NCI-H526 (cell line): ENCODE results near the gene BABAM2.

Experiments used
- DNase-seq, 2 experiments: peaks; one replicate each; lab custom pipeline; 2025; lab: John Stamatoyannopoulos, UW

Gene BABAM2

GRCh38 chr2:28030600-28030999 lies 140.1 kb downstream of the BABAM2 start:
- no peak for DNase-seq

DNA sequence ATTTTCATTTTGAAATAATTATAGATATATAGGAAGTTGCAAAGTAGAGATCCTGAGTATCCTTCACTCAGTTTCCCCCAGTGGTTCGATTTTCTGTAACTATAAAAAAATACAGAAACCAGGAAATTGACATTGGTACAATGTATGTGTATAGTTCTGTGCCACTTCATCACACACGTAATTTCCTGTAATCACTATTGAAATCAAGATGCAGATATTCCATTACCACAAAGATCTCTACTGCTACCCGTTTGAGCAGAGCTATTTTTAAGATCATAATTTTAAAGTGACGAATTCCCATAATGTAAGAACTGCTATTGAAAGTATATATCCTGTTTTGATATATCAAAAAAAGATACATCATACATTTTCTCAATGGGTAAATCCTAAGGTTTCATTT lies 142.3 kb downstream of the BABAM2 start:
- DNase-seq: no peak

- DNase-seq: no peak
Observed at GRCh38 chr2:28034696-28035095, 144.2 kb downstream of the BABAM2 start.

- peak in 1 of 2 experiments; percentile 8 for DNase-seq
Observed at GRCh38 chr2:28035163-28035690, 144.7 kb downstream of the BABAM2 start.

DNA sequence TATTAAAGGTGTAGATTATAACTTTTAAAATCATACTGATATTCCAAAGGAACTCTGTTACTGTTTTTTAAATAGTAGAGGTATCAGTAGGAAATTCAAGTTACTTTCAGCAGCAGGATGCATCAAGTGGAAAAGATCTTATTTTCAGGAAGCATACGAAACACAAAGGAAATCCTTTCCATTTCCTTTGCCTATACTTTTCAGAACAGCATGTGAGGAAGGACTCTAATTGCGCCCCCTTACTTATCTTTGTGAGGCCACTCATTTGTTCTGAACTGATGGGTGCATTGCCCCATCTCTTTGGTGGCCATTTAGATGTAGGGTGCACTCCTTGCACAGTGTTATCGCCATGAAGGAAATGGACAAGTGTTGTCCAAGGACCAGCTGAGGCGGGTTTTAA lies 145.3 kb downstream of the BABAM2 start:
- DNase-seq: no peak

- no peak for DNase-seq
Observed at GRCh38 chr2:28036307-28036706, 145.8 kb downstream of the BABAM2 start.

GRCh38 chr2:28038722-28039121 lies 148.2 kb downstream of the BABAM2 start:
- DNase-seq: no peak

DNA sequence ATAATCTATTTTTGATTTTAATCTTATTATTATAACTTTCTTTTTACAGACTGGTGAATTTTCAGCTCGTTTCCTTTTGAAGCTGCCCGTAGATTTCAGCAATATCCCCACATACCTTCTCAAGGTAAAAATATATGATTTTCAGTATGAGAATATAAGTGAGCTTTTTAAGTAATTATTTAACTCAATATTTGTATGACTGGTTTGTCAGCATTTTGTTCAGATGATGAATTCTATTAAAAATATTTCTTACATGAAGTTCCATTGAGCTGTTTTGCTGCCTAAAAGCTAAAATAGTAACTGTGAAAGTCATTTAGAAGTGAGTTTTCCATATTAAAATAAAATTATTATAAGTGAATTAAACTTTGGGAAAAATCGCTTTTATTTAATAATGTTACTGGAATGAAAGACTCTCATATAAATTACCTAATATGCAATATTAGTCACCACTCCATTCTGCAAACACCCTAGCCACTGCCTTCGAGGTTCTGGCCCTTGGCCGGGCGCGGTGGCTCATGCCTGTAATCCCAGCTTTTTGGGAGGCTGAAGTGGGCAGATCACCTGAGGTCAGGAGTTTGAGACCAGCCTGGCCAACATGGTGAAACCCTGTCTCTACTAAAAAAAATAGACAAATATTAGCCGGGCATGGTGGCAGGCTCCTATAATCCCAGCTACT lies 155.3 kb downstream of the BABAM2 start:
- no peak for DNase-seq

DNA sequence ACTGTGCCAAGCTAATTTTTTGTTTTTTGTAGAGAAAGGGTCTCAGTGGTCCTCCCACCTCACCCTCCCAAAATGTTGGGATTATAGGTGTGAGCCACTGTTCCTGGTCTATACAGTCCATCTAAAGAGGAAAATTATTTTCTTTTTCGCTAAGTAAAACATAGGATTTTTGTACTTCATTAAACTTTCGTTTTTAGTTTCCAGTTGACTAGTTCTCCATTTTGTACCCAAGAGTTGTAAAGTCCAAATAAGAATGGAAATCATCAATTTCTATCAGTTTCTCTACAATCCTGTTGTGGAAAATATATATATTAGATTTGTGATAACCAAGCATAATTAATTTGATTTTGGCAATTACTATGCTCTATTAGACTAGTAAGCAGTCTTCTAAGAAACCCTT lies 156.4 kb downstream of the BABAM2 start:
- DNase-seq: no peak

- peak; percentile 62 to 64 for DNase-seq
Observed at GRCh38 chr2:28047681-28048080, 157.2 kb downstream of the BABAM2 start.

DNA sequence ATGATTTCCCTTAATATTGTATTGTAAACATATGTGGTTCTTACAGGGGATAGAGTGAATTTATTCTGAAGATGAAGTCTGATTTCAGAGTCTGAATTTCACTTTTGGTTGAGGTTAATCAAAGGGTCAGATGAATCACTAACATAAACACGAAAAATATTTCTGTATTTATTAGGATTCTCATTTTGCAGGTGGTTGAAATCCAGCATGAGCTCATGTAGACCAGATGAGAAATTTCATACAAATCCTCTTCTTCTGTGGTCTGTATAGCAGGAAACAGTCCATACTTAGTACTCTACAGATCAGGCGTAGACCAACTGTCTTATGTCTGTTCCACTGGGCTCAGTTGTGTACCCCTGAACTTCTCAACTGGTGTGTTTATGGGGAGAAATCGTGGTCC lies 157.8 kb downstream of the BABAM2 start:
- no peak for DNase-seq

- no peak for DNase-seq
Observed at GRCh38 chr2:28049416-28049815, 158.9 kb downstream of the BABAM2 start.

- no peak for DNase-seq
Observed at GRCh38 chr2:28049899-28050298, 159.4 kb downstream of the BABAM2 start.

DNA sequence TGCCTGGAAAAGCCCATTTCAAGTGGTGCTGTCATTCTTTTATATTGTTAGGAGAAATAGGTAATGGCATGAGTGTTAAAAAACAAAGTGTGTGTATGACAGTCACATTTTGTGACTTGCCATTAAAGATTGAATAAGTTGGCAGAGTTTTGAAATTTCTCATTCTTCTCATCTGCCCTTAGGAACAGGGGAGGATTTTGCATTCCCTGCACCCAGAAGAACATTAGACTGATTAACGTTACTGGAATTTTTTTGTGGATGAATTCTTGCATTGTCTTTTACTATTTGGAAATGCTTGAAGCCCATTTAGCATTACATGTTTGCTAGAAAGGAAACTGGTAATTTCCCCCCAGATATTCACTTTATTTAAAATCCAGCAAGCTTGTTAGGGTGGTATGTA lies 162.2 kb downstream of the BABAM2 start:
- DNase-seq: no peak

DNA sequence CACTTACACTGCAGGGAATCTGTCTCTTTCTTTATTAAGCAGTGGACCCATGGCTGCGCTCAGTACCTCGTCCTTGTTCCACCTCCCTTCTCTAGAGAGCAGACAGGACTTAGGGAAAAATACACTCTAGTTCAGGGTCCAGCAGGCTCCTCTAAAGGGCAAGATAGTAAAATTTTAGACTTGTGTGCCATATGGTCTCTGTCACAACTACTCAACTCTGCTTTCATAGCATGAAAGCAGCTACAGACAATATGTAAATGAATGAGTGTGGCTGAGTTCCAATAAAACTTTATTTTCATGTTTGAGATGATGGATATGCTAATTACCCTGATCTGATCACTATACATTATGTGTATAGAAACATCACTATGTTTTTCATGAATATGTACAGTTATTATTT lies 163.1 kb downstream of the BABAM2 start:
- DNase-seq: peak in 1 of 2 experiments; percentile 18

- no peak for DNase-seq
Observed at GRCh38 chr2:28054916-28055315, 164.4 kb downstream of the BABAM2 start.

DNA sequence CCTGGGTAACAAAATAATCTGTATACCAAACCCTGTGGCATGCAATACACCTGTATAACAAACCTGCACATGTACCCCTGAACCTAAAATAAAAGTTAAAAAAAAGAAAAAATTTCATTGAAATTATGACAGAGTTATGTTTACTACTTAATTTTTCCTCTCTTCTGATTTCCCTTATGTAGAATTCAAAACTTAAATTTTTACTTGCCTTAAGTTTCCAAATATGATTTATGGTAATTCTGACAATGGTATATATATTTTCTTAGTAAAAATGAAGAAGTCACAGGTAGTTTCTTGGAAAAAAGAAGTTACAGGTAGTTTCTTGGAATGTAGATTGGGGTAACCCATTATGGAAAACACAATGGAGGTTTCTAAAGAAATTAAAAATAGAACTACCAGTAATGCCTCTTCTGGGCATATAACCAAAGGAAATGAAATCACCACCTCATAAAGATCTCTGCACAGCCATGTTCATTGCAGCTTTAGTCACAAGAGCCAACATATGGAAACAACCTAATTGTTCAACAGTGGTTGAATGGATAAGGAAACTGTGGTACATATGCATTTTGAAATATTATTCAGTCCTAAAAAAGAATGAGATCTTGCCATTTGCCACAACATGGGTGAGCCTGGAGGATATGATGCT lies 164.9 kb downstream of the BABAM2 start:
- no peak for DNase-seq

DNA sequence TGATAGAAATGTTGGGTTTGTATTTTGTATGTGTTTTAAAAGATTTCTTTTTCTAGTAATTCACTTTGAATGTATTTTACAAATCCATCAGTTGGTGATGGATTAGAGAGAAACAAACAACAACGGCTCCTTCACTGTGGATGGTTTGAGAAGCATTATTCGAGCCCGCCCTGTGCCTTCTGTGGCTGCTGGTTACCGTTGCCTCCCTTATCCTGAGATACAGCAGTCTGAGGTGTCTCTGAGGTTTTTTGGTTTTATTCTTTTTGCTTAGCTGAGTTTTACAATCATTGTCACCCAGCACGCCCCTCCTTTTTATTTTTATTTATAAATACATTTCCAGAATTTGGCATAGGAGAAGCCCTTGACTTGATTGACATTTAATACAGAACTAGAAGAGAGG lies 168.3 kb downstream of the BABAM2 start:
- DNase-seq: no peak

- no peak for DNase-seq
Observed at GRCh38 chr2:28062867-28063266, 172.3 kb downstream of the BABAM2 start.

- no peak for DNase-seq
Observed at GRCh38 chr2:28063492-28063962, 173.0 kb downstream of the BABAM2 start.

GRCh38 chr2:28067602-28068001 lies 177.1 kb downstream of the BABAM2 start:
- no peak for DNase-seq

GRCh38 chr2:28068088-28068487 lies 177.6 kb downstream of the BABAM2 start:
- DNase-seq: no peak

GRCh38 chr2:28068527-28068926 lies 178.0 kb downstream of the BABAM2 start:
- no peak for DNase-seq

DNA sequence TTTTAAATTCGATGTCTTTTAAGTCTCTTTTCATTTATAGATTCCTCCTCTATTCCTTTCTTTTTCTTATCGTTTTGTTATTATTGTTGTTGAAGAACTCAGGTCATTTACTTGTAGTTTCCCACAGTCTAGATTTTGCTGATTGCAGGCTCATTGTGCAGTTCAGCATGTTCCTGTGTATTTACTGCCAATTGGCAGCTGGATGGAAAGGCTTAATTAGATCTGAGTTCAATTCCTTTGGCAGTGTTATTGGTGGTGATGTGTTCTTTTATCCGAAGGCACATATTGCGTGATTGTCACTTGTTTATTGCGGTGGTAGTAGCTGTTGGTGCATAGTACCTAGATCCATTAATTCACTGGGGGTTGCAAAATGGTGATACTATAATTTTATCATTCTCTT lies 180.7 kb downstream of the BABAM2 start:
- DNase-seq: no peak
